ENCODE results near the gene LRRC18.

- TF ChIP-seq CTCF (IDR thresholded peaks at IDR 0.05): no peak
- no peak for TF ChIP-seq POLR2A (IDR thresholded peaks at IDR 0.05)
- TF ChIP-seq EP300 (IDR thresholded peaks at IDR 0.05): no peak
- TF ChIP-seq POLR2AphosphoS5 (IDR thresholded peaks at IDR 0.05): no peak
Measured at GRCh38 chr10:48951707-48952106, 12.1 kb upstream of the LRRC18 start.

Measured in sigmoid colon (tissue), 4 donors.